Keratinocyte (primary cell): ENCODE measurements around the gene CERS4. TPM values are rescaled to one million over a fixed set of nuclear protein-coding genes. Genes with fewer than 3 reads are reported as not detected.

ENCODE experiments used
- DNase-seq: peaks from one replicate; pipeline ENCODE4 v3.0.0-alpha.2; 2011; ENCODE audit warnings: low read depth, missing footprints, low spot score
- FAIRE-seq: peaks from 2 replicates; lab custom pipeline; 2011; peaks lifted over from hg19 to GRCh38; lab: Jason Lieb, UNC
- H2AFZ ChIP-seq: 2 replicates; pipeline ENCODE4 v1.6.0; 2012; ENCODE audit warnings: low read length, control low read depth, inconsistent platforms; ENCODE audit not compliant: control insufficient read depth
- H3K27ac ChIP-seq: 2 replicates; pipeline ENCODE4 v1.5.1; 2011; ENCODE audit warnings: low read length; ENCODE audit not compliant: control insufficient read depth, insufficient read depth
- H3K27me3 ChIP-seq: 3 replicates; pipeline ENCODE4 v1.6.0; 2011; ENCODE audit warnings: low read length; ENCODE audit not compliant: control insufficient read depth, insufficient read depth; ENCODE audit errors: extremely low read depth
- H3K36me3 ChIP-seq, 2 experiments: 2 replicates in 1 of 2; 3 replicates in 1 of 2; pipeline ENCODE4 v1.5.1; 2011; ENCODE audit warnings: low read length in 2 of 2, mild to moderate bottlenecking in 1 of 2; ENCODE audit not compliant: control insufficient read depth in 2 of 2, insufficient read depth in 2 of 2; ENCODE audit errors: extremely low read depth in 1 of 2
- H3K4me1 ChIP-seq: 3 replicates; pipeline ENCODE4 v1.5.1; 2011; ENCODE audit warnings: low read length; ENCODE audit not compliant: control insufficient read depth, insufficient read depth; ENCODE audit errors: extremely low read depth
- H3K4me2 ChIP-seq: 3 replicates; pipeline ENCODE4 v1.6.0; 2011; ENCODE audit warnings: low read depth, low read length; ENCODE audit not compliant: control insufficient read depth, insufficient read depth; ENCODE audit errors: extremely low read depth
- H3K4me3 ChIP-seq, 3 experiments: fragments of 200-600 bp in 1 of 3; sonication (generic) in 1 of 3; 2 replicates in 2 of 3; 3 replicates in 1 of 3; pipeline ENCODE4 v1.5.1; 2011 to 2016; ENCODE audit warnings: low read length in 3 of 3, mild to moderate bottlenecking in 3 of 3, control low read depth in 2 of 3, inconsistent platforms in 1 of 3, low read depth in 1 of 3, mixed read lengths in 1 of 3, mixed run types in 1 of 3, moderate library complexity in 1 of 3; ENCODE audit not compliant: control insufficient read depth in 2 of 3, insufficient read depth in 2 of 3; ENCODE audit errors: extremely low read depth in 1 of 3
- H3K79me2 ChIP-seq: 2 replicates; pipeline ENCODE4 v1.6.0; 2012; ENCODE audit warnings: low read length; ENCODE audit not compliant: control insufficient read depth, insufficient read depth
- H3K9ac ChIP-seq: 3 replicates; pipeline ENCODE4 v1.6.0; 2011; ENCODE audit warnings: low read length; ENCODE audit not compliant: control insufficient read depth, insufficient read depth; ENCODE audit errors: extremely low read depth
- H3K9me1 ChIP-seq: 3 replicates; pipeline ENCODE4 v1.6.0; 2011; ENCODE audit warnings: low read length; ENCODE audit not compliant: control insufficient read depth, insufficient read depth; ENCODE audit errors: extremely low read depth
- H3K9me3 ChIP-seq: 2 replicates; pipeline ENCODE4 v1.5.1; 2012; ENCODE audit warnings: low read depth, low read length; ENCODE audit not compliant: control insufficient read depth
- H4K20me1 ChIP-seq: 3 replicates; pipeline ENCODE4 v1.6.0; 2011; ENCODE audit warnings: low read length; ENCODE audit not compliant: control insufficient read depth, insufficient read depth; ENCODE audit errors: extremely low read depth
- CTCF ChIP-seq, 3 experiments: IDR thresholded peaks in 1 of 3; conservative IDR thresholded peaks in 1 of 3; optimal IDR thresholded peaks in 1 of 3; 2 replicates in 2 of 3; 3 replicates in 1 of 3; pipeline versions ENCODE3 to v1.5.1; 2011; ENCODE audit warnings: low read length in 3 of 3, mild to moderate bottlenecking in 3 of 3, moderate library complexity in 2 of 3, control low read depth in 1 of 3, inconsistent platforms in 1 of 3; ENCODE audit not compliant: insufficient read depth in 2 of 3; ENCODE audit errors: extremely low read depth in 1 of 3
- EZH2 ChIP-seq: IDR thresholded peaks from one replicate; pipeline ENCODE4 v1.6.1; 2012; ENCODE audit warnings: inconsistent platforms, mild to moderate bottlenecking, low read length, moderate library complexity
- dilution Hi-C: fragments of 300-500 bp; cut with MboI; formaldehyde crosslinking; loops from one replicate; pipeline ENCODE4 v1.7.0; 2020; ENCODE audit warnings: low sequenced_read_pairs; ENCODE audit not compliant: extremely low pct_ligation_motif_present
- polyA plus RNA-seq, 5 experiments: library from polyadenylated mRNA; depleted of rRNA in 3 of 5; stranded (reverse) in 3 of 5; stranded (forward) in 1 of 5; unstranded in 1 of 5; fragments of >200 nt; gene quantifications; 1 replicate in 1 of 5; 2 replicates in 3 of 5; 3 replicates in 1 of 5; pipeline versions ENCODE4 v1.2.1 to v1.2.3, GENCODE V29; 2011 to 2012; ENCODE audit warnings: missing spikeins in 2 of 5, low read depth in 1 of 5, low replicate concordance in 1 of 5

Gene CERS4
- polyA plus RNA-seq, 1 donor (not counting 4 experiments of a cell fraction or from before 2014, with no cell fraction given): 19.8 TPM

GRCh38 chr19:8163759-8164158, 45.4 kb upstream of the CERS4 start:
- FAIRE-seq (no peak), DNase-seq (no peak)
- no peaks in the 10 kb centered on the region for H3K79me2 ChIP-seq
- no peak overlapping the region for H3K27ac ChIP-seq
- H3K4me1 ChIP-seq: peaks cover 4% of the 10 kb centered on the region
- no peak overlapping the region for H3K4me3 ChIP-seq
- H3K9me1 ChIP-seq: no peaks in the 10 kb centered on the region
- no peaks in the 10 kb centered on the region for H3K27me3 ChIP-seq
- no peak for TF ChIP-seq CTCF (optimal IDR thresholded peaks at IDR 0.05 in 1 of 3, IDR thresholded peaks at IDR 0.05 in 1 of 3, conservative IDR thresholded peaks at IDR 0.05 in 1 of 3; ENCODE audit: extremely low read depth in 1 of 3, insufficient read depth in 2 of 3, low read length in 3 of 3)
- no peak for TF ChIP-seq EZH2
- no peak overlapping the region for H3K9ac ChIP-seq
- H4K20me1 ChIP-seq: no peaks in the 10 kb centered on the region
- H3K4me2 ChIP-seq: no peak overlapping the region
- no peaks in the 10 kb centered on the region for H3K36me3 ChIP-seq
- no peak overlapping the region for H2AFZ ChIP-seq
- H3K9me3 ChIP-seq: no peaks in the 10 kb centered on the region
- dilution Hi-C loops: no loop called here

DNA sequence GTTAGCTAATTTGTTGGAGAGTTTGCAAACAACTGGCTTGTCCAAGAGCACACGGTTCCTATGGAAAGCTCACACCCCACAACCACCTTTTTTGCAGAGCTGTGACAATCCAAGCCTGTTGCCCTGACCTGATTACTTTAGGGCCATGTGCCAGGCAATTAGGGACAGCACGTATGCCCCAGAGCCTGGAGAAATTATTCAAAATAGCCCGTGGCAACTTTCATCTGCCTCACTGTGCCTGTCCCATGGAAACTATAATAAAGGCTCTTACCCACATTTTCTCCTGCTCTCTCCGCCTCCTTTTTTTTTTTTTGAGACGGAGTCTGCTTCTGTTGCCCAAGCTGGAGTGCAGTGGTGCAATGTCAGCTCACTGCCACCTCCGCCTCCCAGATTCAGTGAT, 41.2 kb upstream of the CERS4 start:
- no peak for FAIRE-seq
- H3K4me1 ChIP-seq: peaks cover 4% of the 10 kb centered on the region
- H3K9me1 ChIP-seq: no peaks in the 10 kb centered on the region
- H2AFZ ChIP-seq: no peak overlapping the region
- dilution Hi-C loops: no loop called here
- H3K36me3 ChIP-seq: no peaks in the 10 kb centered on the region
- H3K27ac ChIP-seq: no peak overlapping the region
- no peak for TF ChIP-seq CTCF (optimal IDR thresholded peaks at IDR 0.05 in 1 of 3, IDR thresholded peaks at IDR 0.05 in 1 of 3, conservative IDR thresholded peaks at IDR 0.05 in 1 of 3; ENCODE audit: extremely low read depth in 1 of 3, insufficient read depth in 2 of 3, low read length in 3 of 3)
- TF ChIP-seq EZH2: no peak
- no peak overlapping the region for H3K4me2 ChIP-seq
- H3K79me2 ChIP-seq: no peaks in the 10 kb centered on the region
- no peaks in the 10 kb centered on the region for H4K20me1 ChIP-seq
- H3K27me3 ChIP-seq: no peaks in the 10 kb centered on the region
- no peak overlapping the region for H3K4me3 ChIP-seq
- DNase-seq: no peak
- H3K9me3 ChIP-seq: no peaks in the 10 kb centered on the region
- H3K9ac ChIP-seq: no peak overlapping the region
